HCT116 (cell line): ENCODE data around the gene CMTM2. TPM values are rescaled to one million over a fixed set of nuclear protein-coding genes. Genes with fewer than 3 reads are reported as not detected.

Experiments
- ATAC-seq: fragments of 200-7000 bp; cut with Tn5 transposase; 2 replicates; pipeline ENCODE4 v1.9.1; 2020; ENCODE audit warnings: mild to moderate bottlenecking, moderate library complexity
- BruUV-seq: library from RNA; stranded (reverse); fragments of 400-500 nt; replicated peaks from 2 replicates; lab custom pipeline; 2021; lab: Mats Ljungman, UMichigan
- CTCF ChIA-PET: fragments of 300-600 bp; sonication (Branson Sonifier 250); formaldehyde crosslinking; loops from one replicate; lab custom pipeline; 2021; ENCODE audit warnings: antibody characterized with exemption; lab: Charles Lee
- POLR2A ChIA-PET: fragments of 300-600, 350-600 bp; sonication (Branson Sonifier 250); formaldehyde crosslinking; loops from one replicate; lab custom pipeline; 2021; ENCODE audit warnings: antibody characterized with exemption; lab: Charles Lee
- RAD21 ChIA-PET, 2 experiments: fragments of 300-600 bp; sonication (Branson Sonifier 250); formaldehyde crosslinking; loops; one replicate each; lab custom pipeline; 2023; ENCODE audit warnings: low total read pairs in 2 of 2; ENCODE audit not compliant: uncharacterized antibody in 2 of 2, unreplicated experiment in 2 of 2, low non-redundant PET in 1 of 2; lab: Charles Lee
- DNase-seq: peaks from one replicate; pipeline ENCODE4 v3.0.0-alpha.2; 2010; ENCODE audit warnings: low read depth, low spot score
- H2AFZ ChIP-seq: fragments of 200-600 bp; shearing (Covaris generic), sonication (generic); 2 replicates; pipeline ENCODE4 v1.6.1; 2017; ENCODE audit warnings: low read depth, mixed run types, mixed read lengths, antibody characterized with exemption, low read length; ENCODE audit not compliant: poor library complexity, severe bottlenecking
- H3K27ac ChIP-seq: 2 replicates; pipeline ENCODE4 v1.5.1; 2012; ENCODE audit warnings: low read depth, low read length
- H3K27me3 ChIP-seq: fragments of 200-600 bp; sonication (generic); 2 replicates; pipeline ENCODE4 v1.6.1; 2016; ENCODE audit warnings: mixed run types, low read length, mixed read lengths; ENCODE audit not compliant: insufficient read depth
- H3K36me3 ChIP-seq, 2 experiments: fragments of 200-500 bp in 1 of 2; fragments of 200-600 bp in 1 of 2; sonication (Bioruptor generic) in 1 of 2; sonication (generic) in 1 of 2; 2 replicates each; pipeline versions ENCODE4 v1.5.1 to v1.6.1; 2014 to 2016; ENCODE audit warnings: low read length in 2 of 2, inconsistent platforms in 1 of 2, mixed read lengths in 1 of 2, mixed run types in 1 of 2; ENCODE audit not compliant: insufficient read depth in 2 of 2, control insufficient read depth in 1 of 2
- H3K4me1 ChIP-seq, 2 experiments: fragments of 200-600 bp in 1 of 2; sonication (generic) in 1 of 2; 2 replicates each; pipeline versions ENCODE4 v1.5.1 to v1.6.1; 2012 to 2017; ENCODE audit warnings: low read length in 2 of 2, inconsistent platforms in 1 of 2, mild to moderate bottlenecking in 1 of 2, mixed read lengths in 1 of 2, mixed run types in 1 of 2, moderate library complexity in 1 of 2; ENCODE audit not compliant: insufficient read depth in 2 of 2, control insufficient read depth in 1 of 2
- H3K4me2 ChIP-seq: fragments of 200-600 bp; sonication (generic); 2 replicates; pipeline ENCODE4 v1.6.1; 2017; ENCODE audit warnings: mixed run types, low read length, mixed read lengths
- H3K4me3 ChIP-seq, 2 experiments: fragments of 200-600 bp in 1 of 2; sonication (generic) in 1 of 2; replicated peaks in 1 of 2; 2 replicates each; pipeline ENCODE4 v1.5.1; 2011 to 2016; ENCODE audit warnings: low read length in 2 of 2, control low read depth in 1 of 2, low read depth in 1 of 2, mild to moderate bottlenecking in 1 of 2, mixed read lengths in 1 of 2, mixed run types in 1 of 2
- H3K79me2 ChIP-seq: fragments of 200-600 bp; sonication (generic); 2 replicates; pipeline ENCODE4 v1.6.1; 2017; ENCODE audit warnings: mild to moderate bottlenecking, mixed run types, low read length, moderate library complexity, mixed read lengths; ENCODE audit not compliant: insufficient read depth
- H3K9ac ChIP-seq: fragments of 200-600 bp; sonication (generic); 2 replicates; pipeline ENCODE4 v1.6.1; 2016; ENCODE audit warnings: low read length, mixed read lengths
- H3K9me2 ChIP-seq: fragments of 200-600 bp; sonication (generic), shearing (Covaris generic); 2 replicates; pipeline ENCODE4 v1.6.1; 2017; ENCODE audit warnings: mixed run types, mild to moderate bottlenecking, moderate library complexity; ENCODE audit not compliant: insufficient read depth
- H3K9me3 ChIP-seq, 2 experiments: fragments of 200-500 bp in 1 of 2; fragments of 200-600 bp in 1 of 2; sonication (Bioruptor generic) in 1 of 2; sonication (generic) in 1 of 2; 2 replicates each; pipeline ENCODE4 v1.6.1; 2014 to 2017; ENCODE audit warnings: low read length in 2 of 2, mixed read lengths in 2 of 2, inconsistent platforms in 1 of 2, low read depth in 1 of 2, mild to moderate bottlenecking in 1 of 2, mixed run types in 1 of 2, moderate library complexity in 1 of 2; ENCODE audit not compliant: control insufficient read depth in 1 of 2, insufficient read depth in 1 of 2
- H4K20me1 ChIP-seq: fragments of 200-600 bp; sonication (generic), shearing (Covaris generic); 2 replicates; pipeline ENCODE4 v1.6.1; 2017; ENCODE audit warnings: mixed run types, mild to moderate bottlenecking, moderate library complexity; ENCODE audit not compliant: insufficient read depth
- EGR1 ChIP-seq: IDR thresholded peaks from 2 replicates; pipeline ENCODE4 v1.6.1; 2012; ENCODE audit warnings: low read depth
- ELF1 ChIP-seq: IDR thresholded peaks from 2 replicates; pipeline ENCODE4 v1.6.1; 2012; ENCODE audit warnings: low read depth, borderline replicate concordance
- EZH2 ChIP-seq: fragments of 200-600 bp; sonication (generic); IDR thresholded peaks from 2 replicates; pipeline ENCODE4 v1.6.1; 2017; ENCODE audit warnings: antibody characterized with exemption, mixed run types
- FOSL1 ChIP-seq: IDR thresholded peaks from 2 replicates; pipeline ENCODE4 v1.6.1; 2012; ENCODE audit warnings: low read depth
- POLR2A ChIP-seq: IDR thresholded peaks from 2 replicates; pipeline ENCODE4 v1.7.0; 2011; ENCODE audit warnings: borderline replicate concordance; ENCODE audit not compliant: insufficient read depth, insufficient read length; ENCODE audit errors: extremely low read depth
- POLR2AphosphoS5 ChIP-seq: IDR thresholded peaks from 2 replicates; pipeline ENCODE4 v1.6.1; 2011; ENCODE audit warnings: mild to moderate bottlenecking, low read depth, low read length, moderate library complexity
- RAD21 ChIP-seq: IDR thresholded peaks from 2 replicates; pipeline ENCODE4 v1.6.1; 2012; ENCODE audit warnings: low read depth, mild to moderate bottlenecking
- SIN3A ChIP-seq: IDR thresholded peaks from 2 replicates; pipeline ENCODE4 v1.6.1; 2012; ENCODE audit warnings: low read depth
- intact Hi-C: fragments of 100-400 bp; cut with micrococcal nuclease; formaldehyde crosslinking; loops from 2 replicates; pipeline ENCODE4 v1.10.0; 2022
- total RNA-seq: library from RNA; stranded (reverse); gene quantifications from one replicate; pipeline ENCODE4 v1.2.1, GENCODE V29; 2021; ENCODE audit not compliant: unreplicated experiment
- TF ChIP-seq, protein P1 (sequence below): IDR thresholded peaks from 2 replicates; pipeline ENCODE4 v1.6.1; 2011; ENCODE audit warnings: mild to moderate bottlenecking, low read length, moderate library complexity; ENCODE audit not compliant: insufficient replicate concordance; ENCODE audit errors: extremely low read depth

Gene CMTM2
- total RNA-seq, 1 experiment from 2014 or later, result 0.42 TPM

DNA sequence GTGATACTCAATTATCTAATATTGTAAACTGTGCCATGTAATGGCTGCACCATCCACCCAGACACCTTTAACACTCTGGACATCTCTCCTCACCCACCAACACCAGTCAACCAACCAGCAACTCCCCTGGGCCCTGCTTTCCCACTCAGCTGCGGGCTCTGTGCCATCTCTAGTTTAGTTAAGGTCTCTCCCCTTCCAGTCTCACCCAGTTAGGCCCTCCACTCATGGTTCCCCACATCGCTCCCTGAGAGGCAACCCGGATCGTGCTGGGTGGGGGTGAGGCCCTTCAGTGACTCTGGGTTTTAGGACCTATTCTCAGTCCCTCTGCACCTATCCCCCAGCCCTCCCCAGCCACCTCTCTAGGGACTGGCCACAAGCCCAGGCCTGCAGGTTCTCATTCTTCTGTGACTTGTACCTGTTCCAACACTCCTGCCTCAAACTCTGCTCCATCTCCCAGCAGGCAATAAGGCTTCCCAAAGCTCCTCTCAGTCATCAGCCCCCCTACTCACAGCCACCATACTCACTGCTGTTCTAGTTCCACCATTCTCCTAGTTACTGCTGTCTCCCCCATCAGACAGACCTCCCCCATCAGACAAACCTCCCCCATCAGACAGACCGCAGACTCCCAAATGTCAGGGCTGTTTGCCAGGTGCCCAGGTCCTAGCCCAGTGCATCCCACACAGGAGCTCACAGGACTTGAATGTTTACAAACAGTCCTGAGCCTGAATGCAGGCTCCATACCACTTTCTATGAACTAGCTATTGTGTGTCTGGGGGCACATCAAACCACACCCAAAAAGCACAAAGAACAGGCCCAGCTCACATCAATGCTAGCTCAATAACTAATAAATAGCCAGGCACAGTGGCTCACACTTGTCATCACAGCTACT lies 31.9 kb upstream of the CMTM2 start:
- H3K9me3 ChIP-seq, result no peaks in the 10 kb centered on the region
- DNase-seq (no peak), ATAC-seq (no peak)
- RAD21 ChIA-PET, result no interaction called here
- no peaks in the 10 kb centered on the region for H4K20me1 ChIP-seq
- no peaks in the 10 kb centered on the region for H3K9me2 ChIP-seq
- no TSS peak for BruUV-seq
- CTCF ChIA-PET, result no interaction called here
- H2AFZ ChIP-seq, result no peak overlapping the region
- POLR2A ChIA-PET, result interaction anchor here (2.4 kb wide), 1 partner anchor 25 kb away, joined by 9 read pairs; no protein-coding TSS in a partner anchor
- H3K79me2 ChIP-seq, result no peaks in the 10 kb centered on the region
- TF ChIP-seq POLR2AphosphoS5 (no peak), POLR2A (no peak), RAD21 (no peak), EGR1 (no peak), FOSL1 (no peak), ELF1 (no peak), SIN3A (no peak), EZH2 (no peak)
- TF ChIP-seq, protein P1, sequence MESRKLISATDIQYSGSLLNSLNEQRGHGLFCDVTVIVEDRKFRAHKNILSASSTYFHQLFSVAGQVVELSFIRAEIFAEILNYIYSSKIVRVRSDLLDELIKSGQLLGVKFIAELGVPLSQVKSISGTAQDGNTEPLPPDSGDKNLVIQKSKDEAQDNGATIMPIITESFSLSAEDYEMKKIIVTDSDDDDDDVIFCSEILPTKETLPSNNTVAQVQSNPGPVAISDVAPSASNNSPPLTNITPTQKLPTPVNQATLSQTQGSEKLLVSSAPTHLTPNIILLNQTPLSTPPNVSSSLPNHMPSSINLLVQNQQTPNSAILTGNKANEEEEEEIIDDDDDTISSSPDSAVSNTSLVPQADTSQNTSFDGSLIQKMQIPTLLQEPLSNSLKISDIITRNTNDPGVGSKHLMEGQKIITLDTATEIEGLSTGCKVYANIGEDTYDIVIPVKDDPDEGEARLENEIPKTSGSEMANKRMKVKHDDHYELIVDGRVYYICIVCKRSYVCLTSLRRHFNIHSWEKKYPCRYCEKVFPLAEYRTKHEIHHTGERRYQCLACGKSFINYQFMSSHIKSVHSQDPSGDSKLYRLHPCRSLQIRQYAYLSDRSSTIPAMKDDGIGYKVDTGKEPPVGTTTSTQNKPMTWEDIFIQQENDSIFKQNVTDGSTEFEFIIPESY, result no peak
- H3K4me2 ChIP-seq, result no peak overlapping the region
- H3K27ac ChIP-seq, result no peak overlapping the region
- peaks cover 18 to 36% of the 10 kb centered on the region in 2 experiments for H3K4me1 ChIP-seq
- H3K4me3 ChIP-seq, result no peak overlapping the region
- H3K27me3 ChIP-seq, result no peaks in the 10 kb centered on the region
- no peaks in the 10 kb centered on the region for H3K36me3 ChIP-seq
- no peak overlapping the region for H3K9ac ChIP-seq
- intact Hi-C loops, result no loop called here
